Raji (cell line): ENCODE data around the gene PACS2.

Experiments
- POLR2A ChIP-seq: IDR thresholded peaks from 2 replicates; pipeline ENCODE4 v1.6.1; 2011; ENCODE audit warnings: low read depth, low read length, control low read depth; ENCODE audit not compliant: insufficient read depth

The PACS2 gene

DNA sequence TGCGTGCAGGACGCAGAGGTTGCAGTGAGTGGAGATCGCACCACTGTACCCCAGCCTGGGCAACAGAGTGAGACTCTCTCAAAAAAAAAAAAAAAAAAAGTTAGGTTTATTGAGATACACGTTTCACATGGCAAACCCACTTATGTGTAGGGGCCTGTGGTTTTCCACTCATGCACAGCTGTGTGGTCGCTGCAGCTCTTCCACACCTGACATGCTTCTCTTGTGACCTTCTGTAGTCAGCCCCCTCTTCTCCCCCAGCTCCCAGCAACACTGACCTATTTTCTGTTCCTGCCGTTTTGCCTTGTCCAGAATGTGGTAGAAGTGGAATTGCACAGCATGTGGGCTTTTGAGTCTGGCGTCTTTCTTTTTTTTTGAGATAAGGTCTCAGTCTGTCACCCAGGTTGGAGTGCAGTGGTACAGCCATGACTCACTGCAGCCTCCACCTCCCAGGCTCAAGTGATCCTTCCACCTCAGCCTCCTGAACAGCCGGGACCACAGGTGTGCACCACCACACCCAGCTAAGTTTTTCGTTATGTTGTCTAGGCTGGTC, 113.5 kb downstream of the PACS2 start:
- TF ChIP-seq POLR2A: no peak

GRCh38 chr14:105430042-105430441, 115.5 kb downstream of the PACS2 start:
- no peak for TF ChIP-seq POLR2A

DNA sequence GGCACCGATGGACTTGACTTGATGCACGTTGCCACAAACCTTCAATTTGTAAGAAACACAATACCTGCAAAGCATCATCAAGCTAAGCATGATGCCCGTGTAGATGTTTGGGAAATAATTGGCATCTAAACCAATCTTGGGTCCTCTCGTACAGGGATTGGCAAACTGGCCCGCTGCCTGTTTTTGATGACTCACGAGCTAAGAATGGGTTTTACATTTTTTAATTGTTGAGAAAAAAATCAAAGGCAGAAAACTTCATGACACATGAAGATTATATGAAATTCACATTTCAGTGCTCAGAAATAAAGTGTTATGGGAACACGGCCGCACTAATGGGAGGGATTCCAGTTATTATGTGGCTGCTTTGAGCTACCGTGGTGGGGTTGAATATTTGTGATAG, 116.0 kb downstream of the PACS2 start:
- TF ChIP-seq POLR2A: no peak

- TF ChIP-seq POLR2A: no peak
Measured at GRCh38 chr14:105431256-105431655, 116.7 kb downstream of the PACS2 start.

GRCh38 chr14:105432657-105433056, 118.1 kb downstream of the PACS2 start:
- no peak for TF ChIP-seq POLR2A

DNA sequence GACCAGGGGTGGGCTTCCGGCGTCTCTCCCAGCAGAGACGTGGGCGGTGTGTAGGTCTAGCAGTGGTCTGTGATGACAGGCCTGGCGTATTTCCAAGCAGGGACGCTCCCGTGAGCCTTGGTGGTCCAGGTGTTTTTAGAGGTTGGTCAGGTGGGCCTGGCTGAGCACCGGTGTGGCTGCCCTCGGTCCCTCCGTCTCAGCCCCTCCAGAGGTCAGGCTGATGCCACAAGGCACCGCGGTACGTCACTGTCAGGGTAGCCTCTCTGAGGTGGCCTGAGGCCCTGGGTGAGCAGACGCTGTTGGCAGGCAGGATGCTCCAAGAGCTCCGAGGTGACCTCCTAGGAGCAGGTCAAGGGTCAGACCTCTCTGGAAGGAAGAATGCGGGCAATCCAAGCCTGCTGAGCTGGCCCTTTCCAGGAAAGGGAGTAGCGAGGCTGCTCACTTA, 118.6 kb downstream of the PACS2 start:
- no peak for TF ChIP-seq POLR2A

DNA sequence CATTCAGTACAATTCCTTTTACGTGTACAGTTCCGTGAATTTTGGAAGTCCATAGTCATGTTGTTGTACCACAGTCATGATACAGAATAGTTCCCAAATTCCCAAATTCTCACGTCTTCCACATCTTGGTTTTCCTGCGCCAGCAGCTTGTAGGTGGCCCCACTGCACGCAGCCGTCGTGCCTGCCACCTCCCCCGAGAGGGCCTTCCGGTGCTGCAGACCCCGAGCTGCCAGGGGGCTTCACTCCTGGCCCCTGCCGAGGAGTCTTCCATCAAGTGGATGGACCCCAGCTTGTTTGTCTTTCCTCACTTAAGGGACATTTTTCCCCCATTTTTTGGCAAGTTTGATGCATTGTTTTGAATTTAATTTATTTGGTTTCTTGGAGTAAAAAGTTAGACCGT, 121.9 kb downstream of the PACS2 start:
- no peak for TF ChIP-seq POLR2A

DNA sequence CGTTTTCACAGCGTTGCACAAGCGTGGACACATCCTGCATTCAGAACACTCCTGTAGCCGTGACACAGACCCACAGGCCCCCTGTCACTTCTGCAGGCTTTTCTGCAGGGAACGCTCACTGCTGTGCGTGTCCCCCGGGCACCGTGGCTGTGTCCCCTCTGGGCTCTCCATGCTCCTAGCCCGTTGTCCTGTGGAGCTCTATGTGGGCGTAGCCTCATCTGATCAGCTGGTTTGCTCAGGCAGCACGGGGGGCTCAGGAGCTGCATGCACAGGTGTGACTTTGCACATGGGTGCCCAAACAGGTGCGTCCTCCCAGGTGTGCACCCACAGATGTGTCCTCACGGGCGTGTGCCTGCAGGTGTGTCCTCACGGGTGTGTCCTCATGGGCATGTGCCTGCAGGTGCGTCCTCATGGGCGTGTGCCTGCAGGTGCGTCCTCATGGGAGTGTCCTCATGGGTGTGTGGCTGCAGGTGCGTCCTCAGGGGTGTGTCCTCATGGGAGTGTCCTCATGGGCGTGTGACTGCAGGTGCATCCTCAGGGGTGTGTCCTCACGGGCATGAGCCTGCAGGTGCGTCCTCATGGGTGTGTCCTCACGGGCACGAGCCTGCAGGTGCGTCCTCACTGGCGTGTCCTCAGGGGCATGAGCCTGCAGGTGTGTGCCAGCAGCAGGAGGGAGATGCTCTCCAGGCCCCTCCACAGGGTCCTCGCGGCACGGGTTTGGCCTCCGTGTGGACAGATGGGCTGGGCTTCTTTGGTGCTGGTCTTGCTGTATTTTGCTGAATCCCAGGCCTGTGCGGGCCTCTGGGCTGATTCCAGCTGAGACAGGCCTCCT, 122.6 kb downstream of the PACS2 start:
- TF ChIP-seq POLR2A: no peak

GRCh38 chr14:105437723-105438500, 123.4 kb downstream of the PACS2 start:
- no peak for TF ChIP-seq POLR2A

- no peak for TF ChIP-seq POLR2A
Measured at GRCh38 chr14:105439179-105439578, 124.6 kb downstream of the PACS2 start.

GRCh38 chr14:105439710-105440553, 125.4 kb downstream of the PACS2 start:
- TF ChIP-seq POLR2A: no peak

DNA sequence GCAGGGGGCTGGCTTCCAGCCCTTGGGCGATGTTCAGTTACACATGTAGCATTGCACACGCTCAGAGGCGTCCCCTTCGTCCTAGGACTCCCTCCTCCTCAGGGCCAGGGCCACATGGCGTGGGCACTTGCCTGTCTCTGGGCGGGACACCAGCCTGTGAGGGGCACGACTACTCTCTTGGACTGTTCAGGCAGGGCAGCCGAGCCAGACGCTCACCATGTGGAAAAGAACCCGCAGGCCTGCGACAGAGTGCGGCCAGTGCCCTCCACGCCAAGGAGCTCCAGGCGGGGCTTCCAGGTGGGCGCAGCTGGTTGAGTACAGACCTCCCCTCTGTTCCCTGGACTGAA, 126.0 kb downstream of the PACS2 start:
- no peak for TF ChIP-seq POLR2A

DNA sequence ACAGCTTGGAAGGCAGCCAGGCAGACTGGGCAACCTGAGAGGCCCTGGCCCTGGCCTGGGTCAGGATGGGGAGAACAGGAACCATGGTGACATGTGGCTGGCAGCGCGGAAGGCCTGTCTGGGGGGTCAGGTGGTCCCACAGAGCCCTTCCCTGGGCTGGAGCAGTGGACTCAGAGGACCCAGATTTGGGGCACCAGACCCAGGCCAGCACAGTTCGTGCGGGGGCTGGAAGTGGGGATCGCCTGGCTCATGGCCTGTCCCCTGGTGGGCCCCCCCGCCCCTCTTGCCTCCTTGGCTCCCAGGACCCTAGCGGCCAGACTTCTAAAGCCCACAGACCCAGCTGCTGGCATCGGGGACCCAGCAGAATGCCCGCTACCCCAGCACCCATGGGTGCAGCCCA, 126.4 kb downstream of the PACS2 start:
- TF ChIP-seq POLR2A: no peak

- TF ChIP-seq POLR2A: no peak
Measured at GRCh38 chr14:105442125-105442524, 127.6 kb downstream of the PACS2 start.

- no peak for TF ChIP-seq POLR2A
Measured at GRCh38 chr14:105442834-105443233, 128.3 kb downstream of the PACS2 start.
